CD4-positive, alpha-beta T cell treated with Interferon gamma for 1 hour (primary cell): ENCODE data around the gene SGSM1.

Experiments
- DNase-seq: peaks from one replicate; pipeline ENCODE4 v3.0.0-alpha.2; 2020

SGSM1 gene

GRCh38 chr22:24805790-24806662 lies at the start of gene SGSM1:
Gene SGSM1, plus strand, starts transcription at chr22:24806211. Its CDS starts 115 bp downstream, at chr22:24806326.
- peak; percentile 75 for DNase-seq

- DNase-seq = peak; percentile 6
Measured at GRCh38 chr22:24758164-24758799, 47.7 kb upstream of the SGSM1 start.

GRCh38 chr22:24759765-24760164 lies 46.2 kb upstream of the SGSM1 start:
- DNase-seq = no peak

GRCh38 chr22:24760708-24761306 lies 45.2 kb upstream of the SGSM1 start:
- no peak for DNase-seq

- DNase-seq = no peak
Measured at GRCh38 chr22:24761888-24762675, 43.9 kb upstream of the SGSM1 start.

- DNase-seq = no peak
Measured at GRCh38 chr22:24763872-24764485, 42.0 kb upstream of the SGSM1 start.

GRCh38 chr22:24765166-24765565 lies 40.8 kb upstream of the SGSM1 start:
- no peak for DNase-seq

GRCh38 chr22:24768537-24769374 lies 37.3 kb upstream of the SGSM1 start:
- DNase-seq = peak; percentile 25

- no peak for DNase-seq
Measured at GRCh38 chr22:24772493-24773220, 33.4 kb upstream of the SGSM1 start.

- DNase-seq = no peak
Measured at GRCh38 chr22:24775769-24776492, 30.1 kb upstream of the SGSM1 start.

- no peak for DNase-seq
Measured at GRCh38 chr22:24776525-24776924, 29.5 kb upstream of the SGSM1 start.

GRCh38 chr22:24789516-24789915 lies 16.5 kb upstream of the SGSM1 start:
- DNase-seq = no peak

GRCh38 chr22:24791362-24791761 lies 14.6 kb upstream of the SGSM1 start:
- DNase-seq = no peak

GRCh38 chr22:24796056-24796455 lies 10.0 kb upstream of the SGSM1 start:
- DNase-seq = no peak

GRCh38 chr22:24796860-24797259 lies 9.2 kb upstream of the SGSM1 start:
- DNase-seq = no peak

GRCh38 chr22:24801901-24802465 lies 4.0 kb upstream of the SGSM1 start:
- DNase-seq = no peak

- DNase-seq = peak; percentile 18
Measured at GRCh38 chr22:24803064-24803542, 2.9 kb upstream of the SGSM1 start.

GRCh38 chr22:24806663-24807001 lies 621 bp downstream of the SGSM1 start:
- DNase-seq = no peak

GRCh38 chr22:24807284-24807950 lies 1.4 kb downstream of the SGSM1 start:
- no peak for DNase-seq
